Pancreas (tissue), 10 donors: ENCODE measurements around the gene RASGRP3. TPM values are rescaled to one million over a fixed set of nuclear protein-coding genes. Genes with fewer than 3 reads are reported as not detected.

Experiments used
- ATAC-seq, 4 donors: fragments of 200-7000 bp; cut with Tn5 transposase; one replicate each; pipeline versions ENCODE4 v1.8.0 to v1.9.1; 2020; ENCODE audit warnings: mild to moderate bottlenecking in 4 of 4, moderate library complexity in 4 of 4
- DNase-seq, 6 donors: peaks; one replicate each; pipeline ENCODE4 v3.0.0-alpha.2; 2020
- FAIRE-seq: peaks from 2 replicates; lab custom pipeline; 2012; peaks lifted over from hg19 to GRCh38; lab: Jason Lieb, UNC
- H3K27ac ChIP-seq, 4 donors: fragments of 200-600 bp; sonication (generic); 1 replicate in 3 of 4; 2 replicates in 1 of 4; pipeline versions ENCODE4 v1.5.0 to v1.8.0; 2020
- H3K27me3 ChIP-seq, 4 donors: fragments of 200-600 bp; one replicate each; pipeline ENCODE4 v1.8.0; 2021
- H3K36me3 ChIP-seq, 3 donors: fragments of 200-600 bp; sonication (generic) in 1 of 3; one replicate each; pipeline versions ENCODE4 v1.5.0 to v1.8.0; 2020 to 2021
- H3K4me1 ChIP-seq, 3 donors: fragments of 200-600 bp; one replicate each; pipeline ENCODE4 v1.8.0; 2021
- H3K4me3 ChIP-seq, 4 donors: fragments of 200-600 bp; sonication (generic) in 2 of 4; one replicate each; pipeline versions ENCODE4 v1.5.0 to v1.8.0; 2020 to 2021
- H3K9me3 ChIP-seq, 4 donors: fragments of 200-600 bp; one replicate each; pipeline ENCODE4 v1.8.0; 2021
- CTCF ChIP-seq, 4 donors: fragments of 200-600 bp; sonication (generic) in 3 of 4; IDR thresholded peaks; one replicate each; pipeline versions ENCODE4 v1.5.0 to v1.8.0; 2021; ENCODE audit warnings: antibody characterized with exemption in 4 of 4
- WGBS, 2 donors: extraction: QIAGEN DNeasy Blood & Tissue Kit; methylation state at CpG; one replicate each; pipeline ENCODE4 v1.1.7; 2013; 5-methylcytosine and 5-hydroxymethylcytosine counted together
- intact Hi-C, 3 donors: fragments of 100-400 bp; cut with DNase I; formaldehyde crosslinking; loops; one replicate each; pipeline versions ENCODE4 v1.11.1 to v1.14.2; 2022
- polyA plus RNA-seq, 2 donors: library from polyadenylated mRNA; stranded (reverse); fragments of 200-250 nt; gene quantifications; one replicate each; pipeline ENCODE4 v1.2.3, GENCODE V29; 2013
- total RNA-seq, 6 donors: library from RNA; stranded (reverse); fragmentation: NEBNext Ultra II Directional in 4 of 6; extraction: Animal tissue kit (Norgen Biotek cat#: 25700) in 4 of 6; gene quantifications; one replicate each; pipeline versions ENCODE4 v1.2.1 to v1.2.4, GENCODE V29; 2021 to 2023
- donor health status: healthy with polysubstance abuse.
- donor health status: DM: no; HTN: no; CAD: no; lungs with moderate emphysema.
- donor health status: DM: no; HTN: no; CAD: no.
- donor health status: control.
- donor health status: control.
- donor health status: Bipolar disorder and iron deficiency.
- donor health status: DM: yes; HTN: yes; CAD: no.
- donor health status: DM: no; HTN: no; CAD: no.
- donor health status: DM: no; HTN: no; CAD: no.
- donor health status: DM: yes; HTN: yes; CAD: no.

The RASGRP3 gene
- total and polyA plus RNA-seq, 8 donors = 0.92 to 14.9 (median 3.0) TPM

GRCh38 chr2:33526921-33527320 is 50.5 kb downstream of the RASGRP3 start:
- no peaks in the 10 kb centered on the region for H3K27me3 ChIP-seq
- no peaks in the 10 kb centered on the region for H3K4me1 ChIP-seq
- ATAC-seq = no peak
- H3K9me3 ChIP-seq = no peaks in the 10 kb centered on the region
- no peak for FAIRE-seq
- no peak overlapping the region for H3K4me3 ChIP-seq
- no peak for DNase-seq
- peaks cover 0 to 4% (median 3%) of the 10 kb centered on the region in 3 donors for H3K36me3 ChIP-seq
- WGBS, 2 donors = 94 to 96% methylated on average over 5 of the region's 5 CpGs
- no peak overlapping the region for H3K27ac ChIP-seq
- TF ChIP-seq CTCF (IDR thresholded peaks at IDR 0.05) = no peak
- intact Hi-C loops = no loop called here

GRCh38 chr2:33528441-33528950 is 52.0 kb downstream of the RASGRP3 start:
- Histone ChIP-seq H3K4me1 (no peaks in the 10 kb centered on the region), H3K36me3 (peaks cover 0 to 4% (median 3%) of the 10 kb centered on the region in 3 donors), H3K27ac (no peak overlapping the region), H3K4me3 (no peak overlapping the region), H3K27me3 (no peaks in the 10 kb centered on the region), H3K9me3 (no peaks in the 10 kb centered on the region)
- no peak for TF ChIP-seq CTCF (IDR thresholded peaks at IDR 0.05)
- DNase-seq (no peak), FAIRE-seq (no peak), ATAC-seq (no peak)
- intact Hi-C loops = no loop called here
- 95 to 98% methylated on average over 2 of the region's 2 CpGs for WGBS, 2 donors

GRCh38 chr2:33529771-33530481 is 53.5 kb downstream of the RASGRP3 start:
- DNase-seq (no peak), FAIRE-seq (no peak), ATAC-seq (no peak)
- 87 to 93% methylated on average over 6 of the region's 6 CpGs for WGBS, 2 donors
- intact Hi-C loops = no loop called here
- Histone ChIP-seq H3K36me3 (peaks cover 0 to 4% (median 3%) of the 10 kb centered on the region in 3 donors), H3K4me3 (no peak overlapping the region), H3K4me1 (no peaks in the 10 kb centered on the region), H3K9me3 (no peaks in the 10 kb centered on the region), H3K27me3 (no peaks in the 10 kb centered on the region), H3K27ac (no peak overlapping the region)
- no peak for TF ChIP-seq CTCF (IDR thresholded peaks at IDR 0.05)

GRCh38 chr2:33530690-33531548 is 54.5 kb downstream of the RASGRP3 start:
- TF ChIP-seq CTCF (IDR thresholded peaks at IDR 0.05) = no peak
- WGBS, 2 donors = 81 to 87% methylated on average over 10 of the region's 10 CpGs
- DNase-seq (no peak), ATAC-seq (no peak), FAIRE-seq (no peak)
- intact Hi-C loops = no loop called here
- H3K4me3 ChIP-seq = no peak overlapping the region
- H3K36me3 ChIP-seq = peaks cover 0 to 4% (median 3%) of the 10 kb centered on the region in 3 donors
- H3K4me1 ChIP-seq = no peaks in the 10 kb centered on the region
- no peaks in the 10 kb centered on the region for H3K27me3 ChIP-seq
- H3K27ac ChIP-seq = no peak overlapping the region
- H3K9me3 ChIP-seq = no peaks in the 10 kb centered on the region
